ENCODE data around the gene C20orf173. TPM values are rescaled to one million over a fixed set of nuclear protein-coding genes. Genes with fewer than 3 reads are reported as not detected.

The C20orf173 gene
- total and polyA plus RNA-seq, 2 of the 13 experiments (the other 11 are each of a cell fraction or from before 2014, with no cell fraction given): not detected

- TF ChIP-seq NR0B2 (CRISPR knock-in tag; IDR thresholded peaks at IDR 0.05) (no peak), RARA (CRISPR knock-in tag; IDR thresholded peaks at IDR 0.05) (no peak), ESRRA (CRISPR knock-in tag; IDR thresholded peaks at IDR 0.05; ENCODE audit: low read depth) (no peak), ZNF121 (CRISPR knock-in tag; IDR thresholded peaks at IDR 0.05) (no peak), RFXAP (CRISPR knock-in tag; IDR thresholded peaks at IDR 0.05; ENCODE audit: borderline replicate concordance) (no peak), STAG1 (CRISPR knock-in tag; IDR thresholded peaks at IDR 0.05) (peak; percentile 83), ZNF3 (CRISPR knock-in tag; IDR thresholded peaks at IDR 0.05) (no peak), ZNF788 (CRISPR knock-in tag; IDR thresholded peaks at IDR 0.05; ENCODE audit: borderline replicate concordance) (0 out of 2 replicates have a peak, but pooled peaks have one; percentile 27), BCL6 (CRISPR knock-in tag; IDR thresholded peaks at IDR 0.05) (no peak), SNAPC2 (CRISPR knock-in tag; IDR thresholded peaks at IDR 0.05) (no peak), ZNF335 (CRISPR knock-in tag; IDR thresholded peaks at IDR 0.05) (no peak), HNRNPK (IDR thresholded peaks at IDR 0.05; ENCODE audit: low read depth, low read length, poor library complexity, severe bottlenecking) (no peak), ZNF747 (CRISPR knock-in tag; IDR thresholded peaks at IDR 0.05; ENCODE audit: borderline replicate concordance) (no peak), ARID2 (CRISPR knock-in tag; IDR thresholded peaks at IDR 0.05; ENCODE audit: borderline replicate concordance) (no peak), KLF9 (CRISPR knock-in tag; IDR thresholded peaks at IDR 0.05; ENCODE audit: low read depth) (no peak), SMC3 (IDR thresholded peaks at IDR 0.05; ENCODE audit: low read length) (peak; percentile 79), RFX3 (CRISPR knock-in tag; IDR thresholded peaks at IDR 0.05) (no peak), FOXK2 (IDR thresholded peaks at IDR 0.05) (no peak), HOXA9 (CRISPR knock-in tag; IDR thresholded peaks at IDR 0.05; ENCODE audit: borderline replicate concordance) (no peak), HOXA3 (CRISPR knock-in tag; IDR thresholded peaks at IDR 0.05) (no peak), ZBTB34 (CRISPR knock-in tag; IDR thresholded peaks at IDR 0.05) (no peak), ATF5 (CRISPR knock-in tag; IDR thresholded peaks at IDR 0.05; ENCODE audit: low read depth) (no peak), ZNF512B (CRISPR knock-in tag; IDR thresholded peaks at IDR 0.05; ENCODE audit: borderline replicate concordance) (no peak), REL (CRISPR knock-in tag; conservative IDR thresholded peaks at IDR 0.05) (no peak), DNMT1 (CRISPR knock-in tag; IDR thresholded peaks at IDR 0.05) (no peak)
Measured at GRCh38 chr20:35561268-35561667, 31.8 kb upstream of the C20orf173 start (continued).
